ENCODE data around the gene TTC31. TPM values are rescaled to one million over a fixed set of nuclear protein-coding genes. Genes with fewer than 3 reads are reported as not detected.

Gene TTC31
- total and polyA plus RNA-seq, 12 donors, result 11.1 to 38.6 (median 20.9) TPM

DNA sequence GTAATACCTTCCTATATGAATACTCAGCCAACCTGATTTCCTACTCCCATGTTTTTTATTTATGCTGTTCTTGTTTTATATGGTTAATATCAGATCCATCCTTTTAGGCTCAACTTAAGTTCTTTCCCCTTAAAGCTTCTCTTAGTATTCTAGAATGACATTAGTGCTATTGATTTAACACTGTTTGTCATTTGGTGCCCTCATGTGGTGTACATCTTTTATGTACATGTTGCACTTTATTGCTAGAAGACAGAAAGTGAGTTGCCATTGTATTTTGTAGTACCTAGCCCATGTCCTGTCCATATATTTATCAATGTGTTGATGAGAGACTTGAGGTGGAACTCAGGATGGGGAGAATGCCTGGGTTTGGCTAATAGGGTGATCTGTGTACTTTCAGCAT, 49.3 kb downstream of the TTC31 start:
- Histone ChIP-seq H3K27me3 (no peaks in the 10 kb centered on the region), H3K36me3 (replicated peaks in 1 of 2) (peaks cover 0 to 19% of the 10 kb centered on the region in 2 donors), H3K27ac (no peak overlapping the region), H3K9me3 (replicated peaks in 1 of 3) (no peaks in the 10 kb centered on the region), H3K4me3 (no peak overlapping the region), H3K4me1 (replicated peaks in 1 of 2) (peaks cover 11 to 15% of the 10 kb centered on the region in 2 donors)
- TF ChIP-seq, protein P1, sequence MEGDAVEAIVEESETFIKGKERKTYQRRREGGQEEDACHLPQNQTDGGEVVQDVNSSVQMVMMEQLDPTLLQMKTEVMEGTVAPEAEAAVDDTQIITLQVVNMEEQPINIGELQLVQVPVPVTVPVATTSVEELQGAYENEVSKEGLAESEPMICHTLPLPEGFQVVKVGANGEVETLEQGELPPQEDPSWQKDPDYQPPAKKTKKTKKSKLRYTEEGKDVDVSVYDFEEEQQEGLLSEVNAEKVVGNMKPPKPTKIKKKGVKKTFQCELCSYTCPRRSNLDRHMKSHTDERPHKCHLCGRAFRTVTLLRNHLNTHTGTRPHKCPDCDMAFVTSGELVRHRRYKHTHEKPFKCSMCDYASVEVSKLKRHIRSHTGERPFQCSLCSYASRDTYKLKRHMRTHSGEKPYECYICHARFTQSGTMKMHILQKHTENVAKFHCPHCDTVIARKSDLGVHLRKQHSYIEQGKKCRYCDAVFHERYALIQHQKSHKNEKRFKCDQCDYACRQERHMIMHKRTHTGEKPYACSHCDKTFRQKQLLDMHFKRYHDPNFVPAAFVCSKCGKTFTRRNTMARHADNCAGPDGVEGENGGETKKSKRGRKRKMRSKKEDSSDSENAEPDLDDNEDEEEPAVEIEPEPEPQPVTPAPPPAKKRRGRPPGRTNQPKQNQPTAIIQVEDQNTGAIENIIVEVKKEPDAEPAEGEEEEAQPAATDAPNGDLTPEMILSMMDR (IDR thresholded peaks at IDR 0.05), result peak in 3 of 6 experiments; percentile 20 to 29 (median 27)
- no peak for TF ChIP-seq POLR2A (IDR thresholded peaks at IDR 0.05)
- no peak for DNase-seq
- intact Hi-C loops (cut with DNase I), result no loop called here

DNA sequence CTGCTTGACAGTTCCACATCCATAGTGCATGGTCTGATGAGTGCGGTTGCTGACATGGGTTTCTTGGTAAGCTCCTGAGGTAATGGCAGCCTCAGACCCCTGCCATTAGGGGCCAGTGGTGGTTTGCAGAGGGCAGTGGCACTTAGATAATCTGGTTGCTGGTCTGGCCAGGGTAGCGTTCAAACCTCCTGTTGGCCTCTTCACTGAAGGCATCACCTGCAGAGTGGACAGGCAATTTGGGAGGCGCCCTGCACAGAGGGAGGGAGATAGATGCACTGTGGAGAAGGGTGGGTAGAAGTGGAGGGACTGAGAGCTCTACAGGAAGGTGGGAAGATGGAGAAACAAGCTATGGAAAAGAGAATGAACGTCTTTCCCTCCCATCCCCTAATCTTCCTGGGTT, 50.6 kb downstream of the TTC31 start:
- Histone ChIP-seq H3K36me3 (replicated peaks in 1 of 2) (peaks cover 0 to 13% of the 10 kb centered on the region in 2 donors), H3K9me3 (replicated peaks in 1 of 3) (no peaks in the 10 kb centered on the region), H3K4me1 (replicated peaks in 1 of 2) (peaks cover 6 to 12% of the 10 kb centered on the region in 2 donors), H3K4me3 (no peak overlapping the region), H3K27me3 (no peaks in the 10 kb centered on the region), H3K27ac (no peak overlapping the region)
- TF ChIP-seq, protein P1 (IDR thresholded peaks at IDR 0.05), result no peak
- no peak for TF ChIP-seq POLR2A (IDR thresholded peaks at IDR 0.05)
- DNase-seq, result no peak
- WGBS, 4 donors, result 81 to 91% (median 83%) methylated on average over 3 to 4 of the region's 4 CpGs
- intact Hi-C loops (cut with DNase I), result no loop called here

DNA sequence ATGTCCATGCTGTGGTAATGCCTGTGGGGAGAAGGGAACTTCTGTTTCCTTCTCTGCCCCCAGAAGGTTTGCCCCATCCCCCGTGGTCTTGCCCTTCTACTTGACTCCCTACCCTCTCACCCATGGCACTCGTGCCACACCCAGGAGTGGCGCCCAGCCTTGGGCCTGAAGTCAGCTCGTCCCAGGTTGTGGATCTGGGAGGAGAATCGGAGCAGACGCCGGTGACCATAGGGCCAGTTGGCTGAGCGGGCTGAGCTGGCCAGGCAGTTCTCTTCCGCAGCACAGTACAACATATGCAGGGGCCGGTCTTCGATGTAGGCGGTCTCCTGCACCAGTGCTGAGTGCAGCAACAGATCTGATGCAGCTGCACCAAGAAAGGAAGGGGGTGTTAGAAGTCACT, 51.5 kb downstream of the TTC31 start:
- TF ChIP-seq POLR2A (IDR thresholded peaks at IDR 0.05), result no peak
- TF ChIP-seq, protein P1 (IDR thresholded peaks at IDR 0.05), result no peak
- H3K27me3 ChIP-seq, result no peaks in the 10 kb centered on the region
- DNase-seq, result no peak
- intact Hi-C loops (cut with DNase I), result no loop called here
- peaks cover 0 to 7% of the 10 kb centered on the region in 2 donors for H3K4me1 ChIP-seq (replicated peaks in 1 of 2)
- H3K4me3 ChIP-seq, result no peak overlapping the region
- peaks cover 0 to 13% of the 10 kb centered on the region in 2 donors for H3K36me3 ChIP-seq (replicated peaks in 1 of 2)
- 83 to 97% (median 85%) methylated on average over 4 to 12 of the region's 12 CpGs for WGBS, 4 donors
- H3K9me3 ChIP-seq (replicated peaks in 1 of 3), result no peaks in the 10 kb centered on the region
- no peak overlapping the region for H3K27ac ChIP-seq

DNA sequence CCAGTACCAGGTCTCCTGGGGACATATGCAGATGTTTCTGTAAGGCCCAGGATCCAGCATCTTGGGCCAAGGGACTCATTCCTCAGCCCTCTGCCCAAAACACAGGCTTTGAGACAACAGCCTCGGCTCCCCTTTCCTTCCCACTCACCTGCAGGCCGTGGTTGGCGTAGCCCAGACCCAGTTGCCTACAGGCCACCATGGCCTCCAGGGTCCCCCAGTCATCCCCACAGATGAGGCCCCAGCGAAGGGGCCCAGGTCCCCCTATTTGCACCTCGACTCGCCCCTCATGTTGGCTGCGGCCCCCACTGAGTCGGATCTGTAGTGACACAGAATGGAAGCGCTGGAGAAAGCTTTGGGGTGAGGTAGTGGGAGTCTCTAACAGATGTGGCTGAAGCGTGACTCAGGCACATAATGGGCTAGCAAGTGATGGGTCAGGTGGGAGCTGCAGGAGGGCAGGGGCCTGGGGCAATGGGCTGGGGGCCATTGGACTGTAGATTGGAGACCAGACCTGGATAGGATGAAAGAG, 52.6 kb downstream of the TTC31 start:
- no peaks in the 10 kb centered on the region for H3K9me3 ChIP-seq (replicated peaks in 1 of 3)
- no peak overlapping the region for H3K27ac ChIP-seq
- peaks cover 0 to 7% of the 10 kb centered on the region in 2 donors for H3K4me1 ChIP-seq (replicated peaks in 1 of 2)
- intact Hi-C loops (cut with DNase I), result no loop called here
- peaks cover 0 to 13% of the 10 kb centered on the region in 2 donors for H3K36me3 ChIP-seq (replicated peaks in 1 of 2)
- no peak overlapping the region for H3K4me3 ChIP-seq
- DNase-seq, result no peak
- H3K27me3 ChIP-seq, result no peaks in the 10 kb centered on the region
- TF ChIP-seq, protein P1 (IDR thresholded peaks at IDR 0.05), result no peak
- TF ChIP-seq POLR2A (IDR thresholded peaks at IDR 0.05), result no peak
- 85 to 97% (median 89%) methylated on average over 6 to 10 of the region's 10 CpGs for WGBS, 4 donors
